ENCODE data around the gene TMEM168.

- TF ChIP-seq CTCF (IDR thresholded peaks at IDR 0.05; ENCODE audit: borderline replicate concordance, extremely low read depth, low read length, poor library complexity, severe bottlenecking) (no peak), EZH2 (IDR thresholded peaks at IDR 0.05; ENCODE audit: borderline replicate concordance, low read depth, low read length, severe bottlenecking) (no peak)
These were observed 2.2 kb upstream of the TMEM168 start for GRCh38 chr7:112792441-112792840.

Measured in DND-41 (cell line).